Suprapubic skin (tissue), 4 donors: ENCODE results near the gene ADD2. TPM values are rescaled to one million over a fixed set of nuclear protein-coding genes. Genes with fewer than 3 reads are reported as not detected.

Experiments
- DNase-seq, 2 donors: peaks; one replicate each; pipeline ENCODE4 v3.0.0-alpha.2; 2019; ENCODE audit warnings: low spot score in 2 of 2
- H3K27ac ChIP-seq: fragments of 200-600 bp; sonication (generic); one replicate; pipeline ENCODE4 v1.5.1; 2019
- H3K27me3 ChIP-seq: fragments of 200-600 bp; sonication (generic); one replicate; pipeline ENCODE4 v1.5.1; 2019
- H3K36me3 ChIP-seq: fragments of 200-600 bp; sonication (generic); one replicate; pipeline ENCODE4 v1.5.1; 2019
- H3K4me1 ChIP-seq: fragments of 200-600 bp; sonication (generic); one replicate; pipeline ENCODE4 v1.5.1; 2019
- H3K4me3 ChIP-seq: fragments of 200-600 bp; sonication (generic); one replicate; pipeline ENCODE4 v1.5.1; 2019; ENCODE audit warnings: mild to moderate bottlenecking
- H3K9me3 ChIP-seq: fragments of 200-600 bp; sonication (generic); one replicate; pipeline ENCODE4 v1.5.1; 2019
- EP300 ChIP-seq: sonication (generic); formaldehyde crosslinking; IDR thresholded peaks from one replicate; pipeline ENCODE4 v1.6.1; 2017; ENCODE audit warnings: antibody characterized with exemption
- POLR2A ChIP-seq, 2 donors: fragments of 450-650 bp; IDR thresholded peaks; one replicate each; pipeline ENCODE4 v1.6.1; 2017; ENCODE audit warnings: antibody characterized with exemption in 2 of 2, mild to moderate bottlenecking in 2 of 2, moderate library complexity in 2 of 2
- POLR2AphosphoS5 ChIP-seq, 3 donors: sonication (generic); formaldehyde crosslinking; IDR thresholded peaks; one replicate each; pipeline ENCODE4 v1.6.1; 2017; ENCODE audit warnings: antibody characterized with exemption in 3 of 3
- WGBS: methylation state at CpG from one replicate; pipeline ENCODE4 v1.1.5; 2018; 5-methylcytosine and 5-hydroxymethylcytosine counted together
- total RNA-seq, 4 donors: library from RNA; depleted of rRNA; stranded (reverse); fragments of >200 nt; gene quantifications; one replicate each; pipeline ENCODE4 v1.1.0, GENCODE V29; 2016
- TF ChIP-seq, protein P1 (sequence below), 2 donors: fragments of 200-600 bp in 1 of 2; fragments of 450-650 bp in 1 of 2; sonication (generic) in 1 of 2; IDR thresholded peaks; one replicate each; pipeline ENCODE4 v1.5.1; 2016 to 2019; ENCODE audit warnings: antibody characterized with exemption in 2 of 2, mild to moderate bottlenecking in 1 of 2, moderate library complexity in 1 of 2

The ADD2 gene
- total RNA-seq, 4 donors from 2014 or later, result 1.4 to 2.3 (median 1.5) TPM

DNA sequence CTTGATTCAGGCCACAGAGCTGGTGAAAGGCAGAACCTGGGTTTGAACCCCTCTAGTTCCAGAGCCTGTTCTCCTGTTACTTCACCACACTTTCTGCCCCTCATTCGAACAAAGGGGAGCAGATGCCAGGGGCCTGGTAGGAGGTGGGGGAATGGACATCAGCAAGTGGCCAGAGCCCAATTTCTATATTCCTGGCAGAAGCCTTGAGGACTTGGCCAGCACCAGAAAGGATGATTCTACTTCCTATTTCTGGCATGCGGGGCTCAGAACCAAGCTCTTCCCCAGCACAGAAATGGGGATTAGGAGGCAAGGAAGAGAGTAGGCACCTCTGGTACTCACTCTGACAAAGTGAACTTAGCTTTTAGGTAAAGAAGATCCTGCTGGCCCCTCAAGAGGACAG, 49.3 kb downstream of the ADD2 start:
- no peaks in the 10 kb centered on the region for H3K27me3 ChIP-seq
- H3K9me3 ChIP-seq, result no peaks in the 10 kb centered on the region
- H3K27ac ChIP-seq, result no peak overlapping the region
- no peaks in the 10 kb centered on the region for H3K36me3 ChIP-seq
- WGBS, result 89% methylated on average over 2 of the region's 2 CpGs
- no peak for DNase-seq
- no peak overlapping the region for H3K4me3 ChIP-seq
- H3K4me1 ChIP-seq, result no peaks in the 10 kb centered on the region
- TF ChIP-seq, protein P1, sequence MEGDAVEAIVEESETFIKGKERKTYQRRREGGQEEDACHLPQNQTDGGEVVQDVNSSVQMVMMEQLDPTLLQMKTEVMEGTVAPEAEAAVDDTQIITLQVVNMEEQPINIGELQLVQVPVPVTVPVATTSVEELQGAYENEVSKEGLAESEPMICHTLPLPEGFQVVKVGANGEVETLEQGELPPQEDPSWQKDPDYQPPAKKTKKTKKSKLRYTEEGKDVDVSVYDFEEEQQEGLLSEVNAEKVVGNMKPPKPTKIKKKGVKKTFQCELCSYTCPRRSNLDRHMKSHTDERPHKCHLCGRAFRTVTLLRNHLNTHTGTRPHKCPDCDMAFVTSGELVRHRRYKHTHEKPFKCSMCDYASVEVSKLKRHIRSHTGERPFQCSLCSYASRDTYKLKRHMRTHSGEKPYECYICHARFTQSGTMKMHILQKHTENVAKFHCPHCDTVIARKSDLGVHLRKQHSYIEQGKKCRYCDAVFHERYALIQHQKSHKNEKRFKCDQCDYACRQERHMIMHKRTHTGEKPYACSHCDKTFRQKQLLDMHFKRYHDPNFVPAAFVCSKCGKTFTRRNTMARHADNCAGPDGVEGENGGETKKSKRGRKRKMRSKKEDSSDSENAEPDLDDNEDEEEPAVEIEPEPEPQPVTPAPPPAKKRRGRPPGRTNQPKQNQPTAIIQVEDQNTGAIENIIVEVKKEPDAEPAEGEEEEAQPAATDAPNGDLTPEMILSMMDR (IDR thresholded peaks at IDR 0.05), result no peak
- TF ChIP-seq POLR2AphosphoS5 (IDR thresholded peaks at IDR 0.05), result no peak
- no peak for TF ChIP-seq POLR2A (IDR thresholded peaks at IDR 0.05)
- TF ChIP-seq EP300, result no peak

DNA sequence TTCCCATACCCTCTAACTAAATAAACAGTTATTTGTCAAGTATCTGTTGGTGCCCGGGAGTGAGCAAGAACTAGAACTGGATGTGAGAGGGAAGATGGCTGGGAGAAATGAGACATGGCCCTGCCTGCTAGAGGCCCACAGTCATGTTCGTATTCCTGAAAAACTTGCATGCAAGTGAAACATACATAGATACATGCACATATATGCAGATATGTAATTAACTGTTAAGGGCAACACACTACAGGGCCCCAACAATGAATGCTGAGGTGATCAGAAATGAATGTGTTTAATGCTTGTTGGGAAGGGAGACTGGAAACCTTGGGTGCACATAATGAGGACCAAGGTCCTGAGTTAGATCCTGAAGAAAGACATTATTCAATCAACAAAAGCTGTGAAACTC, 49.8 kb downstream of the ADD2 start:
- DNase-seq, result no peak
- Histone ChIP-seq H3K4me3 (no peak overlapping the region), H3K27me3 (no peaks in the 10 kb centered on the region), H3K9me3 (no peaks in the 10 kb centered on the region), H3K4me1 (no peaks in the 10 kb centered on the region), H3K36me3 (no peaks in the 10 kb centered on the region), H3K27ac (no peak overlapping the region)
- 78% methylated on average over 2 of the region's 2 CpGs for WGBS
- TF ChIP-seq, protein P1 (IDR thresholded peaks at IDR 0.05), result no peak
- TF ChIP-seq POLR2AphosphoS5 (IDR thresholded peaks at IDR 0.05), result no peak
- TF ChIP-seq POLR2A (IDR thresholded peaks at IDR 0.05), result no peak
- no peak for TF ChIP-seq EP300

DNA sequence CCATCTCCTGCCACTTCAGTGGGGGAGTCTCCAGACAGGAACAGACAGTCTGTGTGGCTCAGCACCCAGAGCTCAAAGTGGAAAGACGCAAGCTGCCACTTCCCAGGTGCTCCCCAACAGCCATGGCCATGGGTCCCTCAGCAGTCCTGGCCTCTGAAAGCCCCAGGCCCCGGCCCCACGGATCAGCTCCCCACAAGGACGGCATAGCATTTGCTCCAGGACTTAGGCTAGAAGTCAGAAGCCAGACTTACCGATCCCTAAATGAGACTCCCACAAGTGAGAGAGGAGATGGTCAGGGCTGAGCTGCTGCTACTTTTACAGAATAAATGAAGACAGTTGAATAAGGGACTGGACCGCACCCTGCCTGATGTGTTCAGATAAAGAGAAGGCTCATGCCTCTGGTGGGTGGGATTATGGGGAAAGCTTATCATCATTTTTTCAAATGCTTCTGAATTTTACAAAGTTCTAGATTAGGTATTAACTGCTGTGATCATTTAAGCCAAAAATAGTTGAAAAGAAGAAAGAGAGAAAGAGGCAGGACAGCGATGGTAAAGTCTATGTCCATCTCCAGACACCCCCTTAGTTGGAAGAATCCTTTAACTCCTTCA, 50.5 kb downstream of the ADD2 start:
- no peaks in the 10 kb centered on the region for H3K4me1 ChIP-seq
- H3K27ac ChIP-seq, result no peak overlapping the region
- TF ChIP-seq EP300, result no peak
- no peak for TF ChIP-seq POLR2A (IDR thresholded peaks at IDR 0.05)
- TF ChIP-seq, protein P1 (IDR thresholded peaks at IDR 0.05), result no peak
- TF ChIP-seq POLR2AphosphoS5 (IDR thresholded peaks at IDR 0.05), result no peak
- no peaks in the 10 kb centered on the region for H3K36me3 ChIP-seq
- peak in 1 of 2 donors; percentile 65 for DNase-seq
- WGBS, result 83% methylated on average over 6 of the region's 7 CpGs
- no peak overlapping the region for H3K4me3 ChIP-seq
- no peaks in the 10 kb centered on the region for H3K9me3 ChIP-seq
- H3K27me3 ChIP-seq, result no peaks in the 10 kb centered on the region

DNA sequence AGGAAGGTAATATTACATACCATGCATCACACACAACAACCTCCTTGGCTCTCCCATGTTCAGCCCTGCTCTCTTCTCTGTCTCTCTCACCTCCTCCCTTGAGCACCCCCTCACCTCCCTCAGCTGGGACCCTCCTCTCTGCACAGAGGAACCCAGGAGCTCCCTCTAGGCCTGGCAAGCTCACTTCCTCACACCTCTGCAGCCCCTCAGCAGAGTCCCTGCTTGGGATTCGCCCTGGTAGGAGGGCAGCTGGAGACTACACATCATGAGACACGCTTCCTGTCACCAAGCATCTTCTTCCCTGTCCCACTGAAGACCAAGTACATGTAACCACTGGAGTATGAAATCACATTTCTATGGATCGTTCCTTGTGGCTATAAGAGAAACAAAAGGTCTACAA, 51.0 kb downstream of the ADD2 start:
- WGBS, result 88% methylated on average over 3 of the region's 3 CpGs
- no peaks in the 10 kb centered on the region for H3K9me3 ChIP-seq
- H3K27me3 ChIP-seq, result no peaks in the 10 kb centered on the region
- H3K36me3 ChIP-seq, result no peaks in the 10 kb centered on the region
- no peak overlapping the region for H3K27ac ChIP-seq
- no peak for TF ChIP-seq POLR2AphosphoS5 (IDR thresholded peaks at IDR 0.05)
- no peak for TF ChIP-seq POLR2A (IDR thresholded peaks at IDR 0.05)
- no peak for TF ChIP-seq EP300
- TF ChIP-seq, protein P1 (IDR thresholded peaks at IDR 0.05), result no peak
- no peak overlapping the region for H3K4me3 ChIP-seq
- DNase-seq, result peak in 1 of 2 donors; percentile 35
- H3K4me1 ChIP-seq, result no peaks in the 10 kb centered on the region

DNA sequence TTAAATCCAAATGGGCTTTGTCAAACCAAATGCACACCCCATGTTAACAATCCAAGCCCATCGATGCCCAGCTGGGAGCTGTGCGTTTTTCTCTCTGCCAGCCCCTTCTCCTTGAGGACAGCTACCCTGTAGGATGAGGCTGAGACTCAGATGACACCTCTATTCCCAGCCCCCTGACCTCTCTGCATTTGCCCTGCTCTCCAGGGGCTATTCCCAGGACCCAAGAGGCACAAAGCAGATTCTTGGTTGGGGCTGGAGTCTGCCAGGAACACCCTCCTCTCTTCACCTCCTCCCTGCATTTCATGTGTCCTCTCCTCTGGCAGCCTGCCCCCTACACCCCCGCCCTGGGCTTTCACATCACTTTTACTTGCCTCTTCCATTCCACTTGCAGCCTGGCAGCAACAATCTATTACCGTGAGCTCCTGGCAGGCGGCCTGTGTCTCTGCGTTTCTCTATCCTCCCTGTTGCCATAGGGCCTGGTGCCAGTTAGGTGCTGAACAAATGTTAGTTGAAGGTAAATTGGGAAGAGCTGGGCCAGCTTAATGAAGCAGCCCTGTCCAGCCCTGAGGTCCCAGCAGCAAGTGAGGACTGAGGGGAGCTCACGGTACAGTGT, 51.8 kb downstream of the ADD2 start:
- Histone ChIP-seq H3K36me3 (no peaks in the 10 kb centered on the region), H3K4me1 (no peaks in the 10 kb centered on the region), H3K27ac (no peak overlapping the region), H3K27me3 (no peaks in the 10 kb centered on the region), H3K4me3 (no peak overlapping the region), H3K9me3 (no peaks in the 10 kb centered on the region)
- peak in 1 of 2 donors; percentile 67 for DNase-seq
- TF ChIP-seq, protein P1 (IDR thresholded peaks at IDR 0.05), result no peak
- TF ChIP-seq EP300 (no peak), POLR2AphosphoS5 (IDR thresholded peaks at IDR 0.05) (no peak), POLR2A (IDR thresholded peaks at IDR 0.05) (no peak)
- WGBS, result 56% methylated on average over 7 of the region's 7 CpGs
